GM10847 (cell line): Measurements from ENCODE around the gene P2RY14.

Experiments
- POLR2A ChIP-seq: IDR thresholded peaks from 2 replicates; pipeline ENCODE4 v1.6.1; 2011; ENCODE audit not compliant: insufficient read length; ENCODE audit errors: extremely low read depth

Gene P2RY14

GRCh38 chr3:151166161-151166560 lies 112.2 kb downstream of the P2RY14 start:
- TF ChIP-seq POLR2A: no peak

GRCh38 chr3:151165226-151165625 lies 113.1 kb downstream of the P2RY14 start:
- TF ChIP-seq POLR2A: no peak
